MM.1S (cell line): ENCODE results near the gene ADK.
"Not testable (repeated sequence)": the region's sequence is repeated elsewhere in the genome, so short reads cannot be mapped to it uniquely, and the experiment has no call there.

Source experiments
- EZH2 ChIP-seq: fragments of 300-600 bp; sonication (generic); optimal IDR thresholded peaks from 2 replicates; pipeline ENCODE3; 2017; ENCODE audit warnings: low read depth, mild to moderate bottlenecking, antibody characterized with exemption, low read length, mixed read lengths
- TF ChIP-seq, protein P1 (sequence below): fragments of 300-600 bp; sonication (generic); IDR thresholded peaks from 2 replicates; pipeline ENCODE4 v1.5.1; 2016; ENCODE audit warnings: antibody characterized with exemption, low read length, mixed read lengths

DNA sequence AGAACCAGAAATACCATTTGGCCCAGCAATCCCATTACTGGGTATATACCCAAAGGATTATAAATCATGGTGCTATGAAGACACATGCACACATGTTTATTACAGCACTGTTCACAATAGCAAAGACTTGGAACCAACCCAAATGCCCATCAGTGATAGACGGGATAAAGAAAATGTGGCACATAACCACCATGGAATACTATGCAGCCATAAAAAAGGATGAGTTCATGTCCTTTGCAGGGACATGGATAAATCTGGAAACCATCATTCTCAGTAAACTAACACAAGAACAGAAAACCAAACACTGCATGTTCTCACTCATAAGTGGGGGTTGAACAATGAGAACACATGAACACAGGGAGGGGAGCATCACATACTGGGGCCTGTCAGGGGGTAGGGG lies 306.5 kb downstream of the ADK start:
- not testable (repeated sequence) for TF ChIP-seq EZH2
- TF ChIP-seq, protein P1, sequence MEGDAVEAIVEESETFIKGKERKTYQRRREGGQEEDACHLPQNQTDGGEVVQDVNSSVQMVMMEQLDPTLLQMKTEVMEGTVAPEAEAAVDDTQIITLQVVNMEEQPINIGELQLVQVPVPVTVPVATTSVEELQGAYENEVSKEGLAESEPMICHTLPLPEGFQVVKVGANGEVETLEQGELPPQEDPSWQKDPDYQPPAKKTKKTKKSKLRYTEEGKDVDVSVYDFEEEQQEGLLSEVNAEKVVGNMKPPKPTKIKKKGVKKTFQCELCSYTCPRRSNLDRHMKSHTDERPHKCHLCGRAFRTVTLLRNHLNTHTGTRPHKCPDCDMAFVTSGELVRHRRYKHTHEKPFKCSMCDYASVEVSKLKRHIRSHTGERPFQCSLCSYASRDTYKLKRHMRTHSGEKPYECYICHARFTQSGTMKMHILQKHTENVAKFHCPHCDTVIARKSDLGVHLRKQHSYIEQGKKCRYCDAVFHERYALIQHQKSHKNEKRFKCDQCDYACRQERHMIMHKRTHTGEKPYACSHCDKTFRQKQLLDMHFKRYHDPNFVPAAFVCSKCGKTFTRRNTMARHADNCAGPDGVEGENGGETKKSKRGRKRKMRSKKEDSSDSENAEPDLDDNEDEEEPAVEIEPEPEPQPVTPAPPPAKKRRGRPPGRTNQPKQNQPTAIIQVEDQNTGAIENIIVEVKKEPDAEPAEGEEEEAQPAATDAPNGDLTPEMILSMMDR = not testable (repeated sequence)
